NCI-H128 (cell line): ENCODE measurements around the gene KCNT1.

Source experiments
- DNase-seq: peaks from one replicate; lab custom pipeline; 2025; ENCODE audit not compliant: unreplicated experiment; lab: John Stamatoyannopoulos, UW

Gene KCNT1

DNA sequence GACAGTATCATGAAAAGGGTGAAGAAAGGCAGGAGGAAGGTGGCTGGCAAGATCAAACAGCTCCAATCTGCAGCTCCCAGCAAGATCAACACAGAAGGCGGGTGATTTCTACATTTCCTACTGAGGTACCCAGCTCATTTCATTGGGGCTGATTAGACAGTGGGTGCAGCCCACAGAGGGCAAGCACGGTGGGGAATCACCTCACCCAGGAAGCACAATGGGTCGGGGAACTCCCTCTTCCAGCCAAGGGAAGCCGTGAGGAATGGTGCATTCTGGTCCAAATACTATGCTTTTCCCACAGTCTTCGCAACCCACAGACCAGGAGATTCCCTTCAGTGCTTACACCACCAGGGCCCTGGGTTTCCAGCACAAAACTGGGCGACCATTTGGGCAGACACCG lies 138.6 kb downstream of the KCNT1 start:
- DNase-seq, result no peak
